HG02885 (cell line): Measurements from ENCODE around the gene LINS1.

ENCODE experiments used
- ATAC-seq: cut with Tn5 transposase; IDR thresholded peaks from one replicate; pipeline ENCODE4 v1.9.1; 2021; ENCODE audit warnings: mild to moderate bottlenecking; ENCODE audit not compliant: unreplicated experiment, poor library complexity

The LINS1 gene

DNA sequence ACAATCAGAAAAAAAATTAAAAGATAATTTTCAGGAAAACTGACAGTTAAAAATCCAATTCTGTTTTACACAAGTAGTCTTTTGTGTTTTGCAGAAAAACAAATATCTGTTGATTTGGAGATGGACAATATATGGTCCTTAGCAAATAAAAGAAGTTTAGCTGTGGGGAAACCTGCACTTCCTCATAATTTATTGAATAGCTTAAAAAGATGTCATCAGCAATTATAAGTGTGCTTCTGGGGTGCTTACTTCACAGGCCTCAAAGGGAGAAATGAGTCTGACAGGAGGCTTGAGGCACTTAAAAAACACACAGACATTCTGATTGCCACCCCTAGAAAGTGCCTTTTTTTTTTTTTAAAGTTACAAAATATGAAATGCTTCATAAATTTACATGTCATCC is 41.7 kb downstream of the LINS1 start:
- ATAC-seq, result no peak

DNA sequence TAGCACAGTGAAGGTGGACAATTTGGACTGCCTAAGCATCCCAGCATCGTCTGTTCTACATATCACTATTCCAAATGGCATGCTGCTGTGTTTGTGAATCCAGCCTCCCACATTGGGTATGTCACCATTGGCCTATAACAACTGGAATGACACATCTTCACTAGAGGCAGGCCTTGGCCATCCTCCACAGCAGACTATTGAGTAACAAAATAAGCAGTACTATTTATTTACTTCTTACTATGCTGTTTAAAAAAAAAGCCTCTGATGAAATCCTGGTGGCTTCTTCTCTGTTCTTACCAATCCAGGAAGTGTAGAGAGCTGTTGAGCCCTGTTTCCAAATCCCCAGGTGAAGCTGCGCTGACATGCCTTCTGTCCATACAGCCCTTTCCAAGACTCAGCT is 42.7 kb downstream of the LINS1 start:
- ATAC-seq, result no peak

DNA sequence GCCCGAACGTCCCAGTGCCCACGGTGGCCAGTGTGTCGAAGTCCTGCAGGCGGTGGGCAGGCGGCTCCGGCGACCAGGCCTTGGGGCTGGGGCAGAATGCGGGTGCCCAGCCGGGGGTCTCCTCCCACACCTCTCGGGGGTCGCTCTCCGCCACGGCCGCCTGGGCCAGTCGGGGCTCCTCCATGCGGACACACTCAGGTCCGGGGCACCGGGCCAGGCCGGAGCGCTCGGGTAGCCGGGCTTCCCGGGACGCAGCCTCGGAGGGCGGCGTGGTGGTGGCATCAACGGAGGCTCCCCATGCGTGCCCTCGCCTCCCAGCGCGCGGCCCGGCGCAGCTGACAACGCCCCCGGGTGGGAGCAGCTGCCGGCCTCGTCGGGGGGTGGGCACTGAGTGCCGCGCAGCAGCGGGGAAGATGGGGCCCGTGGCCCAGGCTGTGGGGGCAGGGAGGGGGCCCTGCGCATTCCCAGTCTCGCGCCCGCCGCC is 43.2 kb downstream of the LINS1 start:
- ATAC-seq, result no peak

DNA sequence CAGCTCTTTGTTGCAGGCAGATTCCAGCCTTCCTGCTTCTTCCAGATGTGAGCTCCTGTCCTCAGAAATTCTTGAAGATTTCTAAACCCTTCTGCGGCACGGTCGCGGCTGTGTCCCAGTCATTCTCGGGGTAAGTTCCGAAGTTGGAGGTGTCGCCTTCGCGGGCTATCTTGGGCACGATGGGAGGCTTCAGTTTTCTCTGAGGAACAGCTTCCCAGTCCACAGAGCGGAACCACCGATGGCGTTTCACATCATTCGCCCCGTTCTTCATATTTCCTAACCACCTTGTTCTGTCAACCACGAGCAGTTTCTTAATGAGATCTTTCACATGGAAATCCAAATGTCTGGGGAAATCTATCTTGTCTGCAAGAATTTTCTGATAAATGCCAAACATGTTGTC is 48.5 kb downstream of the LINS1 start:
- ATAC-seq, result no peak

GRCh38 chr15:100547961-100548360 is 54.0 kb downstream of the LINS1 start:
- no peak for ATAC-seq

GRCh38 chr15:100544946-100545345 is 57.0 kb downstream of the LINS1 start:
- no peak for ATAC-seq

GRCh38 chr15:100544338-100544841 is 57.6 kb downstream of the LINS1 start:
- no peak for ATAC-seq

GRCh38 chr15:100542290-100542689 is 59.7 kb downstream of the LINS1 start:
- no peak for ATAC-seq

DNA sequence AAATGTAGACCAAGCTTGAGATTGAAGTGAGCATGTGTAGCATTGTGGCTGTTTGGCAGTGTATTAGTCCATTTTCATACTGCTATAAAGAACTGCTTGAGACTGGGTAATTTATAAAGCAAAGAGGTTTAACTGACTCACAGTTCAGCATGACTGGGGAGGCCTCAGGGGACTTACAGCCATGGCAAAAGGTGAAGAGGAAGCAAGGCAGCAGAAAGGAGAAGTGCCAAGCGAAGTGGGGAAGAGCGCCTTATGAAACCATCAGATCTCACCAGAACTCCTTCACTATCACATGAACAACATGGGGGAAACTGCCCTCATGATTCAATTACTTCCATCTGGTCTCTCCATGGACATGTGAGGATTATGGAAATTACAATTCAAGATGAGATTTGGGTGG is 64.7 kb downstream of the LINS1 start:
- peak; percentile 71 for ATAC-seq

GRCh38 chr15:100536733-100537132 is 65.3 kb downstream of the LINS1 start:
- no peak for ATAC-seq

DNA sequence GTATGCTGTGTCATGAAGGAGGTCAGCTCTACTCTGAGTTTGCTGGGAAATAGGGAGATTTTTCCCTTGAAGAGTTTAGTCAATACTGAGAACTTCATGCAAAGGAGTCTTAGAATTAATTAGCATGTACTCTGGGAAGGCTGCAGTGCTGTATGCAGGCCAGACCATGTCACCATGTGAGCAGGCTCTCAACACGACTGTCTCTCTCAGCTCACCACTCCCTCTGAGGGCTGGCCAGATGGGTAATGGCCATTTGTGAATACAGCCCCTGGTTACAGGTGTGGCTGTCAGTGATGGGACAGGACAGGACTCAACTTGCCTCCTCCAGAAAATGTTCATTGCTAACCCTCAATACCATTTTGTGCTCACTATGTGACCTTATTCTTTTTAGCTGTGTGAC is 68.1 kb downstream of the LINS1 start:
- ATAC-seq, result no peak

DNA sequence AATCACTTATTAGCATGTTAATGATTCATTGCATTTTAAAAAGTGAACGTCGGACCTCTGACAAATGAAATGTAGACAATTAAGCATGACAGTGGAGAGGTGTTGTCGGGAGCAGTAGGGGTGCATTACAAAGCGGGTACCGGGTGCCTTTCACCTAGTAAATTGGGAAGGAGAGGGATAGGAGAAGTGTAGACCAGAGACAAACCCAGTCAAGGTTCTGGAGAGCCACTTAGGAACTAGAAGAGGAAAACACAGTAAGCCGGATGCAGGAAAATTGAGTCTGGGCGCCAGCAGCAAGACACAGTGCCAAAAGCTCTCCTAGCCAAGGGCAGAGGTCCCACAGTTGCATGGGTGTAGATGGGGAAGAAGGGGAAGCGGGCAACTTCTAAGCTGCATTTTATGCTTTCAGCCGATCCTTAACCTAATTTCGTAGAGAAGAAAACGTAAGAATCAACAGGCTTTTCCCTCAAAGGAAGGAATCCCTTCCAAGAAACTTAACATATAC is 70.1 kb downstream of the LINS1 start:
- ATAC-seq, result no peak

DNA sequence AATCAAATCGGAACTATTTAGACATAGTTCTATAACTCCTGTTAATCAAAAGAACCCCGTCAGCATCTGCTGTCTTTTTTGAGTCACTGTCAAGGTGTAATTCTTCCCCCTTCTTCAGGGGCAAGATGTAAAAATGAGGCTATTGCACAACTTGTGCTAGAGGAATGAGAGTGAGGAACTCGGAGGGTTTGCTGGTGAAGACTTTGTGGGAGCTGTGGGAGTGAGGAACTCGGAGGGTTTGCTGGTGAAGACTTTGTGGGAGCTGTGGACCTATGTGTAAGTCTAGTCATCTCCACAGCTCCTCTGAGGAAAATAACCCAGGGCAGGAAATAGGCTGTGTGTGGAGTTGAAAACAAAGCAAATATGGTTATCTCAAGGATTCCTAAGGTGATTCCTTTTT is 70.8 kb downstream of the LINS1 start:
- ATAC-seq, result no peak

DNA sequence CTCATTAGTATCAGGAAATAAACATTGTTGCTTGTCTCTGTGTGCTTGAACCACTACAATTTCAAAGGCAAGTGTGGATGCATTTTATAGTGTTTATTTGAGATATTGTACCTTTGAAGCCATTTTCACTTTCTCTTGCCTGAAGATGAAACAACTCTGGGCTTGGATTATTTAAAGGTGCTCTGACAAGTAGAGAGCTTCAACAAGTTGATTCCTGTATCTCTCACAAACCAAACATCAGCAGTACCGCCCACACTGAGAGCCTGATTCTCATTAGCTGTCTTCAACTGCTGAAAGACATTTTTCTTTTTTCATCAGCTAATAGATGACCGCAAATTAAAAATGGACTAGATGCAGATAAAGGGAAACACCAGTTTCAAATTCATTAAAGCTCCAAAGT is 72.4 kb downstream of the LINS1 start:
- no peak for ATAC-seq

- no peak for ATAC-seq
Measured at GRCh38 chr15:100528833-100529428, 73.1 kb downstream of the LINS1 start, which contains the start of gene CERS3. CERS3 (minus strand) TSS chr15:100528950; CDS start chr15:100501849, 27,101 bp downstream.

GRCh38 chr15:100526027-100526481 is 75.9 kb downstream of the LINS1 start:
- ATAC-seq, result no peak

DNA sequence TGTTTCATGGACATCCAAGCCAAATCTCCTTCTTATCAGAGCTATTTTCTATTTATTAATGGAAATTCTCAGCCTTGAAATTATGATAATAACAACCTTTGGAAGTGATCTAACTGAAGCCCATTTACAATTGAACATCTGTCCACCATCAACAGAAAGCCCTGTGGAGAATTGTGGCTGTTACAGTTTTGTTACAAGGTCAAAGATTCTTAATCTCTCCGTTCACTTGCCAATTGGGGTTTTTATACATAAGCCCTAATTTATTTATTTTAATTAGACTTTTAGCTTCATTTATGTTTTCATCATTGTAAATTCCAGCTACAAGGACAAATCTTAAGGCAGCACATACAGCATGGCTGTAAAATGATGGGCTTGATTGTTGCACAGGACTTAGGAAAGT is 76.5 kb downstream of the LINS1 start:
- ATAC-seq, result no peak

DNA sequence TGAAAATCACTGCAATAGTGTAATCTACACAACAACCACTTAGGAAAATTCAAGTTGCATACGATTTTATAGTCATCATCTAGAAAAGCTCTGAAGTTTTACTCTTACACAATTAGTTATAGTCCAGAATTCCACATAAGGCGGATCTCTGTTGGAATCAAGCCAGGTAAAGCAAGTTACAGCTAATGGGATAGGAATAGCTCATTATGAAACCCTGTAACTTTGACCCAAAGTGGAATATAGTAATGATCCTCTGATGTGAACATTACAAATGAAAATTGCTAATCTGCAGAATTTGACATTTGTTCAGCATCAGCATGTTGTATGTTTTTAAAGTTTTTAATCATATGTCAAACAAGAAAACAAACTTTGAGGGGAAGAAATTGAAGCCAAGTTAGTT is 77.7 kb downstream of the LINS1 start:
- no peak for ATAC-seq

GRCh38 chr15:100521907-100522306 is 80.1 kb downstream of the LINS1 start:
- no peak for ATAC-seq

DNA sequence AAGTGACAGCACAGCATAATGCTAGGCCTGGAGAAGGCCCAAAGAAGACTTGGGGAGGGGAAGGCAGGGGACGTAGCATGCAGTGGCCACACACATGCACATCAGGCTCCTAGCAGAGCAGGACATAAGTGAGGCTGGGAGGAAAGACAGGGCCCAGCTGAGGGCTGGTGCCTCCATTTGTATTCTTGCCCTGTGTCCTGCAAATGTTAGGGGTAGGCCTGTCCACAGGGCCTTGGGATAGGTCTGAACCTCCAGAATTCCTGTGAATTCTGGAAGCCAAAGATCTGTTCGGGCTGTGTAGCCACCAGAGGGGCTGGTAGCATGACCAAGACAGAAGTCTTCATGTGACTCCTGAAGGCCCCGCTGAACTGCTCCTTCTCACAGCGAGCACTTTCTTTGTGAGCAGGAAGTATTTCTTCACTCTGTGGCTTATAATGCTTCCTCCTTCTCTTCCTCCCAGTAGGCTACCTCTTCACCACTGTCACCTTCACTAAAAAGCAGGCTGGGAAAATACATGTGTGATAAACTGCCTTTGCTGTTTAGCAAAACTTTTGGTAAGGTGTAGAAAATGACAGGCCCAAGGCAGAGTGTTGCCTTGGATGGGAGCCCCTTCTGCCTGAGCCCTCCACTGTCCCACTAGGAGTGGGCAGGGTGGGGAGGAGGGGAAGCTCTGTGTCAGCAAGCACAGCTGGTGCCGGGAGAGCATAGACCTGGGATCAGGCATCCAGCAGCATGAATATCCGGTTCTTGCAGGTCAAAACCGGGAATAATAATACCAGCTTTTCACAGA is 81.7 kb downstream of the LINS1 start:
- no peak for ATAC-seq

DNA sequence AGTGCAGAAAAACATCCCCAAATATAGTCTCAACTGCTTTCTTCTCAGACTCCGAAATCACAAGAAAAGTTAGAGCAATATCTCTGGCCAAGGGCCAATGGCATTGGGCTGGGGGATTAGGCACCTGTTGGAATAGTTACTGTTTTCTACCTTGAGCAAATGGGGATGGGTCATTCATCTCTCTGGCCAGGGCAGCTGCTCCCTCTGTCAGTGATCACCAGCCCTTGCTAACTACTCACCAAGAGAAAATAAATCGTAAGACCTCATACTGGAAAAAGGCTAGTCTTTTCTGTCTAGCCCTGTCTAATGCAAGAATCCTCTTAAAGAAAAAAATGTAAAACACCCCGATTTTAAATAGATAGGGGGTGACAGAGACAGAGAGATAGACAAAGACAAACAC is 84.1 kb downstream of the LINS1 start:
- no peak for ATAC-seq
